ENCODE results near the gene BICD2. TPM values are rescaled to one million over a fixed set of nuclear protein-coding genes. Genes with fewer than 3 reads are reported as not detected.

BICD2 gene
- total RNA-seq, 4 donors from 2014 or later, result 135 to 201 (median 153) TPM

- WGBS, result 73% methylated on average over 7 of the region's 7 CpGs
- DNase-seq (ENCODE audit: low spot score in 2 of 2), result no peak
- Histone ChIP-seq H3K27ac (no peak overlapping the region), H3K4me3 (no peak overlapping the region), H3K27me3 (peaks cover 25% of the 10 kb centered on the region), H3K4me1 (peaks cover 9% of the 10 kb centered on the region), H3K9me3 (no peaks in the 10 kb centered on the region), H3K36me3 (no peaks in the 10 kb centered on the region)
- no peak for TF ChIP-seq POLR2AphosphoS5 (IDR thresholded peaks at IDR 0.05)
- no peak for TF ChIP-seq POLR2A (IDR thresholded peaks at IDR 0.05)
- no peak for TF ChIP-seq CTCF (IDR thresholded peaks at IDR 0.05)
- TF ChIP-seq EP300 (IDR thresholded peaks at IDR 0.05), result no peak
Measured at GRCh38 chr9:92794426-92794825, 29.8 kb upstream of the BICD2 start.

DNA sequence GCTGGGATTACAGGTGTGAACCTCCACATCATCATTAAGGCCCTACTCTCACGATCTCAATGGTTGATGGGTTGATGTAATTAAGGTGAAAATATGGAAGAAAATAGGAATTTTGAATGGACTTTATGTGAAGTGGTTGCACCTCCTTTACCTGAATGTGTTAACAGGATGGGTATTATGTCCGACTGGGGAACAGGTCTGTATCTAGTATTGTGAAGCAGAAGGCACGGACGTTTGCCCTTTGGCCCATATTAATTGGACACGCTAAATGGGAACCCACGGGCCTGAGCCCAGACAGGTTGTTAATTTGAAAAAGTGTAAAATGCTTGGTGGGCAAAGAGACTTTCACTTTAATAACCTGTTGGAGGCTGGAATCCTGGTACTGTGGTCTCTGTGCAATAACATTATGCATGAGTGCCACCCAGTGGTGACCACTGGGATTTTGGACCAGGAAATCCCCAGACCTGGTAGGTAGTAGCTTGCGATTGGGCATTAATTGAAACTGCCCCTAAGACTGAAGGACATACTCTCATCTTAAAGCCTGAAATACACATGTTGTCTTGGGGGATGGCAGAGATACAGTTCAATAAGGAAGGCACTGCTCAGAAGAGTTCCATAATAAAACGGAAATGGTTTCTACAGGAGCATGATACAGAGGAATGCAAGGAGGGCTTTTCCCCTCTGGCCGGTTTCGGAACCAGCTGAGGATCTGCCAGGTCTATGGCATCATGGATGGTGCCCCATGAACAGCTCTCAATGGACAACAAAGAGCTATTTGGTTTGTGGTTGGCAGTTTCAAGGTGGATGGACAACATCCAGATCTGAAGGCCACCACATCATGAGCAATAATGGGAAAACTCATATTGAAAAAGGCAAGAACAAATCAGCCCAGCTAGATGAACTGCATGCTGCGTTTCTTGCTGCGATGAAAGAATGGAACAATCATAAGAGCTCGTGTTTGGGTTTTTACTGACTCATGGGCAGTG is 26.2 kb upstream of the BICD2 start:
- Histone ChIP-seq H3K27ac (no peak overlapping the region), H3K9me3 (no peaks in the 10 kb centered on the region), H3K27me3 (peaks cover 7% of the 10 kb centered on the region), H3K4me1 (peaks cover 9% of the 10 kb centered on the region), H3K36me3 (no peaks in the 10 kb centered on the region), H3K4me3 (no peak overlapping the region)
- TF ChIP-seq POLR2A (IDR thresholded peaks at IDR 0.05) (no peak), CTCF (IDR thresholded peaks at IDR 0.05) (peak; percentile 68 to 82), POLR2AphosphoS5 (IDR thresholded peaks at IDR 0.05) (no peak)
- DNase-seq (ENCODE audit: low spot score in 2 of 2), result peak; percentile 86 to 87
- WGBS, result 36% methylated on average over 13 of the region's 13 CpGs

- no peak overlapping the region for H3K27ac ChIP-seq
- no peaks in the 10 kb centered on the region for H3K27me3 ChIP-seq
- no peaks in the 10 kb centered on the region for H3K9me3 ChIP-seq
- WGBS, result 75% methylated on average over 1 of the region's 1 CpG
- peaks cover 24% of the 10 kb centered on the region for H3K4me1 ChIP-seq
- no peak overlapping the region for H3K4me3 ChIP-seq
- no peak for TF ChIP-seq POLR2A (IDR thresholded peaks at IDR 0.05)
- no peak for TF ChIP-seq EP300 (IDR thresholded peaks at IDR 0.05)
- no peak for DNase-seq (ENCODE audit: low spot score in 2 of 2)
- H3K36me3 ChIP-seq, result no peaks in the 10 kb centered on the region
Measured at GRCh38 chr9:92786298-92786697, 21.7 kb upstream of the BICD2 start.

GRCh38 chr9:92781899-92782298 is 17.3 kb upstream of the BICD2 start:
- H3K4me3 ChIP-seq, result no peak overlapping the region
- 61% methylated on average over 2 of the region's 2 CpGs for WGBS
- peak overlapping the region; percentile 83 for H3K27ac ChIP-seq
- TF ChIP-seq CTCF (IDR thresholded peaks at IDR 0.05) (no peak), POLR2AphosphoS5 (IDR thresholded peaks at IDR 0.05) (peak in 1 of 3 donors; percentile 26)
- no peaks in the 10 kb centered on the region for H3K27me3 ChIP-seq
- no peaks in the 10 kb centered on the region for H3K9me3 ChIP-seq
- H3K36me3 ChIP-seq, result no peaks in the 10 kb centered on the region
- DNase-seq (ENCODE audit: low spot score in 2 of 2), result peak in 1 of 2 donors; percentile 50
- peaks cover 22% of the 10 kb centered on the region for H3K4me1 ChIP-seq

GRCh38 chr9:92780206-92780605 is 15.6 kb upstream of the BICD2 start:
- H3K27ac ChIP-seq, result no peak overlapping the region
- H3K36me3 ChIP-seq, result no peaks in the 10 kb centered on the region
- H3K4me3 ChIP-seq, result no peak overlapping the region
- no peaks in the 10 kb centered on the region for H3K9me3 ChIP-seq
- peaks cover 27% of the 10 kb centered on the region for H3K4me1 ChIP-seq
- H3K27me3 ChIP-seq, result no peaks in the 10 kb centered on the region
- TF ChIP-seq POLR2AphosphoS5 (IDR thresholded peaks at IDR 0.05), result no peak
- no peak for TF ChIP-seq POLR2A (IDR thresholded peaks at IDR 0.05)
- TF ChIP-seq EP300 (IDR thresholded peaks at IDR 0.05), result no peak
- no peak for TF ChIP-seq CTCF (IDR thresholded peaks at IDR 0.05)
- DNase-seq (ENCODE audit: low spot score in 2 of 2), result no peak

Measured in suprapubic skin (tissue), 4 donors.